ENCODE results near the gene SLC26A1.

Gene SLC26A1

GRCh38 chr4:987624-988513 is 5.3 kb downstream of the SLC26A1 start:
- TF ChIP-seq CTCF (IDR thresholded peaks at IDR 0.05; ENCODE audit: insufficient read depth, low read length, poor library complexity, severe bottlenecking) = no peak
- TF ChIP-seq EZH2phosphoT487 (conservative IDR thresholded peaks at IDR 0.05; ENCODE audit: low read length) = no peak
- Histone ChIP-seq H3K9ac (ENCODE audit: low read length) (peak overlapping the region; percentile 74), H3K36me3 (ENCODE audit: low read length) (no peaks in the 10 kb centered on the region), H3K79me2 (ENCODE audit: insufficient read depth, low read length) (no peaks in the 10 kb centered on the region), H3K9me2 (replicated peaks; ENCODE audit: insufficient read depth, low read length) (no peaks in the 10 kb centered on the region), H4K20me1 (ENCODE audit: low read depth, low read length) (no peaks in the 10 kb centered on the region), H2AFZ (ENCODE audit: low read depth, low read length, severe bottlenecking) (no peak overlapping the region), H3K27ac (ENCODE audit: low read depth, low read length) (no peak overlapping the region), H3K27me3 (ENCODE audit: low read length) (no peaks in the 10 kb centered on the region), H3K4me3 (ENCODE audit: insufficient read depth, low read length, poor library complexity, severe bottlenecking) (peak overlapping the region; percentile 60), H3K9me3 (ENCODE audit: insufficient read depth, low read length) (no peaks in the 10 kb centered on the region), H3K4me2 (ENCODE audit: low read depth, low read length, poor library complexity, severe bottlenecking) (peak overlapping the region; percentile 98), H3F3A (ENCODE audit: insufficient read depth) (peaks cover 5% of the 10 kb centered on the region; the same call in 1 of the 2 replicates)

GRCh38 chr4:986879-987623 is 6.2 kb downstream of the SLC26A1 start, which contains the start of gene IDUA:
Gene IDUA (plus strand): TSS chr4:987044. CDS start chr4:987085, 41 bp downstream.
- no peaks in the 10 kb centered on the region for H3K36me3 ChIP-seq (ENCODE audit: low read length)
- H3K79me2 ChIP-seq (ENCODE audit: insufficient read depth, low read length) = no peaks in the 10 kb centered on the region
- peaks cover 5% of the 10 kb centered on the region; the same call in 1 of the 2 replicates for H3F3A ChIP-seq (ENCODE audit: insufficient read depth)
- H3K9ac ChIP-seq (ENCODE audit: low read length) = peak within 1 kb of the TSS; percentile 74
- no peaks in the 10 kb centered on the region for H3K27me3 ChIP-seq (ENCODE audit: low read length)
- no peaks in the 10 kb centered on the region for H3K9me3 ChIP-seq (ENCODE audit: insufficient read depth, low read length)
- no peaks in the 10 kb centered on the region for H4K20me1 ChIP-seq (ENCODE audit: low read depth, low read length)
- H3K4me3 ChIP-seq (ENCODE audit: insufficient read depth, low read length, poor library complexity, severe bottlenecking) = peak within 1 kb of the TSS; percentile 60
- TF ChIP-seq CTCF (IDR thresholded peaks at IDR 0.05; ENCODE audit: insufficient read depth, low read length, poor library complexity, severe bottlenecking) = peak; percentile 82
- no peak for TF ChIP-seq EZH2phosphoT487 (conservative IDR thresholded peaks at IDR 0.05; ENCODE audit: low read length)
- peak within 1 kb of the TSS; percentile 48 for H3K27ac ChIP-seq (ENCODE audit: low read depth, low read length)
- H3K4me2 ChIP-seq (ENCODE audit: low read depth, low read length, poor library complexity, severe bottlenecking) = peak within 1 kb of the TSS; percentile 98
- peak within 1 kb of the TSS; percentile 84 for H2AFZ ChIP-seq (ENCODE audit: low read depth, low read length, severe bottlenecking)
- no peaks in the 10 kb centered on the region for H3K9me2 ChIP-seq (replicated peaks; ENCODE audit: insufficient read depth, low read length)

GRCh38 chr4:986428-986878 is 6.8 kb downstream of the SLC26A1 start:
- Histone ChIP-seq H3K79me2 (ENCODE audit: insufficient read depth, low read length) (no peaks in the 10 kb centered on the region), H3K9me3 (ENCODE audit: insufficient read depth, low read length) (no peaks in the 10 kb centered on the region), H3K4me2 (ENCODE audit: low read depth, low read length, poor library complexity, severe bottlenecking) (peak overlapping the region; percentile 98), H4K20me1 (ENCODE audit: low read depth, low read length) (no peaks in the 10 kb centered on the region), H3K4me3 (ENCODE audit: insufficient read depth, low read length, poor library complexity, severe bottlenecking) (peak overlapping the region; percentile 60), H2AFZ (ENCODE audit: low read depth, low read length, severe bottlenecking) (peak overlapping the region; percentile 84), H3K9me2 (replicated peaks; ENCODE audit: insufficient read depth, low read length) (no peaks in the 10 kb centered on the region), H3K36me3 (ENCODE audit: low read length) (no peaks in the 10 kb centered on the region), H3K9ac (ENCODE audit: low read length) (peak overlapping the region; percentile 74), H3K27ac (ENCODE audit: low read depth, low read length) (peak overlapping the region; percentile 48), H3K27me3 (ENCODE audit: low read length) (no peaks in the 10 kb centered on the region), H3F3A (ENCODE audit: insufficient read depth) (peaks cover 5% of the 10 kb centered on the region; the same call in 1 of the 2 replicates)
- TF ChIP-seq EZH2phosphoT487 (conservative IDR thresholded peaks at IDR 0.05; ENCODE audit: low read length) (no peak), CTCF (IDR thresholded peaks at IDR 0.05; ENCODE audit: insufficient read depth, low read length, poor library complexity, severe bottlenecking) (no peak)

All from SU-DHL-6 (cell line).